H9 (cell line): Measurements from ENCODE around the gene VSIG8. TPM values are rescaled to one million over a fixed set of nuclear protein-coding genes. Genes with fewer than 3 reads are reported as not detected.

Source experiments
- DNase-seq: peaks from one replicate; pipeline ENCODE4 v3.0.0-alpha.2; 2017
- H2AFZ ChIP-seq: one replicate; pipeline ENCODE4 v1.6.1; 2013; ENCODE audit warnings: mild to moderate bottlenecking, low read length, control low read depth, moderate library complexity
- H2AK5ac ChIP-seq: 2 replicates; pipeline ENCODE4 v1.6.1; 2013; ENCODE audit warnings: low read length, control low read depth, mixed read lengths; ENCODE audit not compliant: insufficient read length
- H2BK120ac ChIP-seq: one replicate; pipeline ENCODE4 v1.6.1; 2013; ENCODE audit warnings: low read depth, mild to moderate bottlenecking, low read length, control low read depth, inconsistent platforms; ENCODE audit not compliant: poor library complexity, severe bottlenecking
- H2BK12ac ChIP-seq: 2 replicates; pipeline ENCODE4 v1.6.1; 2013; ENCODE audit warnings: low read length, control low read depth, mixed read lengths, low read depth; ENCODE audit not compliant: insufficient read length
- H2BK15ac ChIP-seq: 2 replicates; pipeline ENCODE4 v1.6.1; 2013; ENCODE audit warnings: low read depth, low read length, control low read depth
- H2BK20ac ChIP-seq: one replicate; pipeline ENCODE4 v1.6.1; 2013; ENCODE audit warnings: low read depth, mild to moderate bottlenecking, low read length, control low read depth, inconsistent platforms; ENCODE audit not compliant: poor library complexity, severe bottlenecking
- H2BK5ac ChIP-seq: 2 replicates; pipeline ENCODE4 v1.6.1; 2013; ENCODE audit warnings: low read length, control low read depth, mixed read lengths; ENCODE audit not compliant: insufficient read length
- H3K14ac ChIP-seq: 2 replicates; pipeline ENCODE4 v1.6.1; 2013; ENCODE audit warnings: low read length, control low read depth; ENCODE audit not compliant: insufficient read depth
- H3K18ac ChIP-seq: 2 replicates; pipeline ENCODE4 v1.6.1; 2013; ENCODE audit warnings: low read depth, mild to moderate bottlenecking, mixed read lengths, low read length, control low read depth; ENCODE audit not compliant: insufficient read length
- H3K23ac ChIP-seq: 2 replicates; pipeline ENCODE4 v1.6.1; 2013; ENCODE audit warnings: low read length, control low read depth, mixed read lengths, low read depth; ENCODE audit not compliant: insufficient read length
- H3K23me2 ChIP-seq: 2 replicates; pipeline ENCODE4 v1.6.1; 2013; ENCODE audit warnings: low read depth, mild to moderate bottlenecking, mixed read lengths, low read length, control low read depth; ENCODE audit not compliant: insufficient read length, poor library complexity, severe bottlenecking
- H3K27ac ChIP-seq: 2 replicates; pipeline ENCODE4 v1.5.1; 2013; ENCODE audit warnings: low read length, control low read depth, mixed read lengths, low read depth; ENCODE audit not compliant: insufficient read length
- H3K27me3 ChIP-seq: 2 replicates; pipeline ENCODE4 v1.6.1; 2013; ENCODE audit warnings: low read length, control low read depth, inconsistent platforms; ENCODE audit not compliant: insufficient read depth
- H3K4ac ChIP-seq: 2 replicates; pipeline ENCODE4 v1.6.1; 2013; ENCODE audit warnings: low read depth, mild to moderate bottlenecking, control low read depth, inconsistent platforms, low read length, moderate library complexity
- H3K4me1 ChIP-seq: 2 replicates; pipeline ENCODE4 v1.6.1; 2013; ENCODE audit warnings: low read length, control low read depth, inconsistent platforms; ENCODE audit not compliant: insufficient read depth
- H3K4me2 ChIP-seq: 2 replicates; pipeline ENCODE4 v1.6.1; 2013; ENCODE audit warnings: low read length, control low read depth, mixed read lengths; ENCODE audit not compliant: insufficient read length, insufficient read depth
- H3K56ac ChIP-seq: 2 replicates; pipeline ENCODE4 v1.6.1; 2013; ENCODE audit warnings: low read depth, mild to moderate bottlenecking, mixed read lengths, low read length, control low read depth; ENCODE audit not compliant: insufficient read length
- H3K79me1 ChIP-seq: 2 replicates; pipeline ENCODE4 v1.6.1; 2013; ENCODE audit warnings: low read depth, mild to moderate bottlenecking, moderate library complexity, low read length, control low read depth, inconsistent platforms; ENCODE audit not compliant: insufficient read depth, poor library complexity, severe bottlenecking
- H3K79me2 ChIP-seq: 2 replicates; pipeline ENCODE4 v1.6.1; 2013; ENCODE audit warnings: low read length, control low read depth, inconsistent platforms; ENCODE audit not compliant: insufficient read depth
- H3K9ac ChIP-seq: 2 replicates; pipeline ENCODE4 v1.6.1; 2013; ENCODE audit warnings: low read length, control low read depth, mixed read lengths; ENCODE audit not compliant: insufficient read length; ENCODE audit errors: extremely low read depth
- H3K9me3 ChIP-seq: one replicate; pipeline ENCODE4 v1.6.1; 2013; ENCODE audit warnings: low read depth, low read length, inconsistent platforms; ENCODE audit not compliant: control insufficient read depth
- H3T11ph ChIP-seq: one replicate; pipeline ENCODE4 v1.6.1; 2013; ENCODE audit warnings: mild to moderate bottlenecking, low read length, control low read depth, inconsistent platforms
- H4K20me1 ChIP-seq: one replicate; pipeline ENCODE4 v1.6.1; 2013; ENCODE audit not compliant: control insufficient read depth, insufficient read length, insufficient read depth
- H4K5ac ChIP-seq: 2 replicates; pipeline ENCODE4 v1.6.1; 2013; ENCODE audit warnings: low read depth, mild to moderate bottlenecking, mixed read lengths, low read length, control low read depth; ENCODE audit not compliant: insufficient read length
- H4K8ac ChIP-seq: replicated peaks from 2 replicates; pipeline ENCODE4 v1.6.1; 2013; ENCODE audit warnings: low read length, control low read depth, mixed read lengths, low read depth; ENCODE audit not compliant: insufficient read length
- H4K91ac ChIP-seq: 2 replicates; pipeline ENCODE4 v1.6.1; 2013; ENCODE audit warnings: low read depth, mild to moderate bottlenecking, moderate library complexity, mixed read lengths, low read length, control low read depth; ENCODE audit not compliant: insufficient read length
- H3K27ac Mint-ChIP-seq, 3 experiments: 2 replicates in 2 of 3; 3 replicates in 1 of 3; pipeline ENCODE4 v1.8.0; 2020 to 2021; ENCODE audit warnings: mixed read lengths in 3 of 3, mild to moderate bottlenecking in 1 of 3, moderate library complexity in 1 of 3
- H3K27me3 Mint-ChIP-seq: 2 replicates; pipeline ENCODE4 v1.8.0; 2021; ENCODE audit warnings: low read depth, mild to moderate bottlenecking, moderate library complexity, mixed read lengths
- H3K36me3 Mint-ChIP-seq, 3 experiments: 2 replicates in 2 of 3; 3 replicates in 1 of 3; pipeline ENCODE4 v1.8.0; 2020 to 2021; ENCODE audit warnings: low read depth in 3 of 3, mixed read lengths in 3 of 3; ENCODE audit not compliant: insufficient read depth in 1 of 3
- H3K4me1 Mint-ChIP-seq, 2 experiments: 2 replicates each; pipeline ENCODE4 v1.8.0; 2020; ENCODE audit warnings: mixed read lengths in 2 of 2
- H3K4me3 Mint-ChIP-seq, 2 experiments: 2 replicates in 1 of 2; 3 replicates in 1 of 2; pipeline ENCODE4 v1.8.0; 2020 to 2021; ENCODE audit warnings: mild to moderate bottlenecking in 2 of 2, mixed read lengths in 2 of 2, moderate library complexity in 1 of 2
- H3K9me3 Mint-ChIP-seq, 2 experiments: 2 replicates in 1 of 2; 3 replicates in 1 of 2; pipeline ENCODE4 v1.8.0; 2020; ENCODE audit warnings: mild to moderate bottlenecking in 2 of 2, mixed read lengths in 2 of 2, moderate library complexity in 1 of 2
- CTCF ChIP-seq: fragments of 200-600 bp; sonication (generic); conservative IDR thresholded peaks from 3 replicates; pipeline ENCODE4 v1.8.0; 2021; ENCODE audit warnings: antibody characterized with exemption, mild to moderate bottlenecking
- WGBS: extraction: QIAGEN DNeasy Blood & Tissue Kit; methylation state at CpG from one replicate; pipeline ENCODE4 v1.1.7; 2013; ENCODE audit warnings: missing lambda C conversion rate, low lambda C conversion rate, mixed read lengths; ENCODE audit not compliant: insufficient read length; ENCODE audit errors: extremely low coverage; 5-methylcytosine and 5-hydroxymethylcytosine counted together
- microRNA-seq: library from miRNA; unstranded; fragments of <30 nt; microRNA quantifications from one replicate; pipeline ENCODE4, GENCODE V29; 2020; ENCODE audit warnings: borderline microRNAs expressed
- total RNA-seq: library from RNA; stranded (reverse); gene quantifications from 2 replicates; pipeline ENCODE4 v1.2.1, GENCODE V29; 2021

Gene VSIG8
- total RNA-seq, 1 experiment from 2014 or later: not detected

- Histone ChIP-seq H2BK20ac (no peak overlapping the region), H2BK15ac (no peak overlapping the region), H4K91ac (no peak overlapping the region), H3K9ac (no peak overlapping the region), H3K4me2 (no peak overlapping the region), H2AFZ (no peak overlapping the region), H3K56ac (no peak overlapping the region), H4K8ac (no peak overlapping the region), H3K9me3 (no peaks in the 10 kb centered on the region), H2BK5ac (no peak overlapping the region), H2BK120ac (no peak overlapping the region), H3K4ac (no peak overlapping the region), H2BK12ac (no peak overlapping the region), H4K20me1 (no peaks in the 10 kb centered on the region), H3K79me1 (no peaks in the 10 kb centered on the region), H3K18ac (no peak overlapping the region), H3K23ac (no peak overlapping the region), H3K14ac (no peak overlapping the region), H3K23me2 (no peaks in the 10 kb centered on the region), H3K27me3 (no peaks in the 10 kb centered on the region), H3K79me2 (no peaks in the 10 kb centered on the region), H2AK5ac (no peak overlapping the region), H4K5ac (no peak overlapping the region), H3T11ph (no peak overlapping the region), H3K4me1 (no peaks in the 10 kb centered on the region), H3K27ac (no peak overlapping the region)
- no peak for DNase-seq
- no CpG with 5 or more reads among the region's 2 CpGs for WGBS
- H3K4me1 Mint-ChIP-seq: no peaks in the 10 kb centered on the region
- H3K9me3 Mint-ChIP-seq: no peaks in the 10 kb centered on the region
- peaks cover 22% of the 10 kb centered on the region for H3K27me3 Mint-ChIP-seq
- TF ChIP-seq CTCF: no peak
- H3K36me3 Mint-ChIP-seq: no peaks in the 10 kb centered on the region; a peak in 1 of 7 replicates
- no peak overlapping the region for H3K4me3 Mint-ChIP-seq
- H3K27ac Mint-ChIP-seq: no peak overlapping the region
These were observed 57.5 kb downstream of the VSIG8 start for GRCh38 chr1:159804924-159805323.

Small RNAs within 50 kb of the gene (microRNA-seq; reads per million reads assigned to microRNA genes)
- not detected for gene MIR4259

Other genes starting within 250 kb of the VSIG8 start
- not detected in 2 replicates for gene CRP, start 148.1 kb downstream of the VSIG8 start, total RNA-seq
- gene DUSP23, start 81.7 kb downstream of the VSIG8 start, total RNA-seq: 25.0 and 27.3 TPM in 2 replicates
- not detected in 2 replicates for gene FCRL6, start 60.3 kb downstream of the VSIG8 start, total RNA-seq
- gene SLAMF8, start 35.8 kb downstream of the VSIG8 start, total RNA-seq: not detected in 2 replicates
- 0.53 and 0.85 TPM in 2 replicates for gene CFAP45, start 37.5 kb upstream of the VSIG8 start, total RNA-seq
- gene TAGLN2, start 62.9 kb upstream of the VSIG8 start, total RNA-seq: 76.7 and 80.5 TPM in 2 replicates
- 11.3 and 12.3 TPM in 2 replicates for gene IGSF9, start 83.0 kb upstream of the VSIG8 start, total RNA-seq
- gene SLAMF9, start 91.6 kb upstream of the VSIG8 start, total RNA-seq: not detected in 2 replicates
- gene PIGM, start 169.3 kb upstream of the VSIG8 start, total RNA-seq: 5.9 and 6.2 TPM in 2 replicates
- gene KCNJ10, start 207.5 kb upstream of the VSIG8 start, total RNA-seq: 0.42 and 0.44 TPM in 2 replicates
- 0.09 TPM in 2 replicates for gene KCNJ9, start 218.9 kb upstream of the VSIG8 start, total RNA-seq
- gene IGSF8, start 236.0 kb upstream of the VSIG8 start, total RNA-seq: 56.2 and 57.4 TPM in 2 replicates